Measurements from ENCODE around the gene SLC6A4. TPM values are rescaled to one million over a fixed set of nuclear protein-coding genes. Genes with fewer than 3 reads are reported as not detected.
"Not testable (repeated sequence)": the region's sequence is repeated elsewhere in the genome, so short reads cannot be mapped to it uniquely, and the experiment has no call there.

SLC6A4 gene
- total RNA-seq, 1 donor from 2014 or later = not detected

DNA sequence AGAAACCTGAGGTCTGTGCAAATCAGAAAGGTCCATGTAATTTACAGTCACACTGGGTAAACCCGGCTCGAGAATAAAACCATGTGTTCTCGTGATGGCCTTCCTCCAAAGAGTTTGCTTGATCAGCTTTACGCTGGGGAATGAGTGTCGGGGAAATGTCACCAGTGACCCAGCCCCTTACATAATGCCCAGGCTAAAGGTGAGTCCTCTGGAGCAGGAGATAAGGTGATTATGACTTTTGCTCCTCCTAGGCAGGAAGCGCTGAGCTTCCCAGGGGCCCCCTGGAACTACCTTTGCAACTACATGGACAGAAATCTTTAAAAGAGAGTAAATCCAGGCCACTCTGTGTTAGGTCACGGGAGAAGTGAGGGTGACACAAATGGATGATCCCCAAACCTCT is 15.7 kb downstream of the SLC6A4 start:
- DNase-seq (ENCODE audit: low spot score) = no peak

DNA sequence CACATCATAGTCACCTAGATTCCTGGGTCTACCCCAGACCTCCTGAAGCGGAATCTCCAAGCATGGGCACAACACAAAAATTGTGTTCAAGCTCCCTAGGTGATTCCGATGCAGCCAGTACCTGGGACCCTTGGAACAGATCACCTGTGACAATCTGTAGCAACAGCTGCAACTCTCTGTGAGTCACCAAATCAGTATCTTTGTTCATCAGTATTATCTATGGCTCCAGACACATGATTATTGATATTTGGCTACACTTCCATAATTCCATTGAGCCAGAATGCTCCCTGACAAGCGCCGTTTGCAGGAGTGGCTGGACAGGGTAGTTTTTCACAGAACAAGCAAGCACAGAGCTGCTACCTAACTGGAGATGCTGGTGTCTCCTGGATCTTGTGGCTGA is 16.2 kb downstream of the SLC6A4 start:
- no peak for DNase-seq (ENCODE audit: low spot score)

DNA sequence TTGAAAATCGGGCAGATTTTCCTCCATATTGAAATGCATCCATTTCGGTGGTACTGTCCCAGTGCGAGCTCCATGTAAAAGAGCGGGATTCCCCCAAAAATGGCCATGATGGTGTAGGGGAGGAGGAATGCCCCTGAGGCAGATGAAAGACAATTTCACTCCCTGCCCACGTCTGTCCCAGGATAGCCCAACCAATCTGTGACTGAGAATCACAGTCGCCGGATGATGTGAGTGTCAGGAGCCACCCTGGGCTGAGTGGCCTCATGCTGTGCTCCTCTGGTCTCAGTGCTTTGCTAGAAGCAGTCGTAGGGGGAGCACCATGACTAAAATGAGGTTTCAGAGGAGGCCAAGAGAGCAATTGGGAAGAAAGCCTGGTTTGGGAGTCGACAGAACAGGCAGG is 16.7 kb downstream of the SLC6A4 start:
- no peak for DNase-seq (ENCODE audit: low spot score)

DNA sequence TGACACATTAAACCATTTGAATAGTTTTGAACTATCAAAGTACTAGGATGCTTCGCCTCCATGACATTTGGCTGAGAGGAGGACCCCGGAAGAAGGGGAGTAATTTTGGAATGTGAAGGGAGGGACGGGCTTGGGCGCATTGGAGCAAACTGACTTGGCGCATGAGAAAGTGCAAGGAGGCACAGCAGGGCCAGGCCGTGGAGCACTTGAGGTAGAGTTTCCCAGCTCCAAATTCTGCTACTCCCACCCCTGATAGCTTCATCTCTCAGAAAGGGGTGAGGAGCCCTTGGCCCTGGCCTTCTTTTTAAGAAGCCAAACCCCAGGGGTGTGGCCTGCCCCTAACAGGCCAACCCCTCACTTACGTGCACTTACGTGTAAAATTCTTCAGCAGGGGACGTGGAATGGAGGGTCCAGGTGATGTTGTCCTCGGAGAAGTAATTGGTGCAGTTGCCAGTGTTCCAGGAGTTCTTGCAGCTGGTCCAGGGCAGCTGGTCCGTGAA is 17.7 kb downstream of the SLC6A4 start:
- no peak for DNase-seq (ENCODE audit: low spot score)

DNA sequence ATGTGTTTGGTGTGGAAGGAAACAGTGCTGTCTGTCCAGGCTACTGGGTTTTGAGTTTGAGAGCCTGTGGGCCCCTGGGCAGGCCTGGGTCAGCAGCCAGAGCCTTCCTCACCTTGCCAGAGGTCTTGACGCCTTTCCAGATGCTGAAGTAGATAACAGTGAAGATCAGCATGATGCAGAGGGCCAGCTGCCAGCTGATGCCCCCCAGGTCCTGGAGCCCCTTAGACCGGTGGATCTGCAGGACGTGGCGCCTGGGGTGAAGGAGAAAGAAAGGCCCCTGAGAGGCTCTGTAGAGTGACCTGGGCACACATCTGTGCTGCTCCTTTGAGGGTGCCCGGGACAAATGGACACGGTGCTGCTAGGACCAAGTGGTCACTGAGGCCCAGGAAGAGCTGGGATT is 18.4 kb downstream of the SLC6A4 start:
- DNase-seq (ENCODE audit: low spot score) = no peak

DNA sequence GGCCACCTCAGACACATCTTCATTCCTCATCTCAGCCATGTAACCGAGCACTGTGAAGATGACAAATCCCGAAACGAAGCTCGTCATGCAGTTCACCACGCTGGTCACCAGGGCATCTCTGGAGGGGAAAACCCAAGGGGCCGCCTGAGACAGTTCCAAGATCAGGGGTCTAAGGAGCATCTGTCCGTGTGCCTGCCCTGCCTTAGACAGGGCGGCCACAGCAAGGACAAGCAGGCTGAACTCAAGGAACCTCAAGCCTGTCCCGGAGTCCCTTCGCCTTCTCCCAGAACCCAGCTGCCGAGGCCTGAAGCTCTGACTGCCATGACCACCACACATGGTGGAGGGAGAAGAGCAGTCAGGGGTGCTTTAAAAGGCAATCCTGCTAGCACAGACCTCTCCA is 22.7 kb downstream of the SLC6A4 start:
- DNase-seq (ENCODE audit: low spot score) = no peak

DNA sequence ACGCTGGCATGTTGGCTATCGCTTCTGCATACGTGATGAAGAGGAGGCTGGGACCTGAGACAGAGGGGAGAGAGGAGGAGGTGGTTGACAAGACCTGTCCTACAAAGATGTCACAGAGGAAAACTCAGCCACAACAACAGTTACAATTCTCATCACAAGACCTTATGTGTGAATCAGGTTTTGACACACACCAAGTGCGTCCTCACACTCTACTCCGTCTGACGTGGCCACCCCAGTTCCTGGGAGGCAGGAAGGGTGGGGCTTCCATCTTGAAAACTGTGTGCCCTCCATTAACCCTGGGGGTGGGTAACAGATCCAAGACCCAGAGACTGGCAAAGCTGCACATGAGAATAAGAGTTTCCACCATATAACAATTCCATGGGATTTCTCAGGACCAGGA is 24.1 kb downstream of the SLC6A4 start:
- no peak for DNase-seq (ENCODE audit: low spot score)

DNA sequence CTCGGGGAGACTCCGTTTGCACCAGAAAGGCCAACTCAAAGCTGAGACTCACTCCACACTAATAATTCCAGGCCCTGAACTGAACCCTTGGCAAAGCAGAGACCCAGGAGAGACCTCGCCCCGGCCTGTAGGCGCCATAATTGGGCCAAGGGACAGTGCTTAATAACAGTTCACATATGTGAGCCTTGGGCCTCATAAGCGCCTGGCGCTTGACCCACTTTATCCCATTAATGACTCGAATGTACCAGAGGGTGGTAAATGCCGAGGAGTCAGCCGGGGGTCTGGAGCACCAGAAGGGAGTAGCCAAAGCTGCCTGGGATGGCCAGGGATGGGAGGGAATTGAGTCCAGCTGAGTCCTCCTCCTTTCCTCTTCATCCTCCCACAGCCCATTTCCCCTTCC is 24.6 kb downstream of the SLC6A4 start:
- no peak for DNase-seq (ENCODE audit: low spot score)

DNA sequence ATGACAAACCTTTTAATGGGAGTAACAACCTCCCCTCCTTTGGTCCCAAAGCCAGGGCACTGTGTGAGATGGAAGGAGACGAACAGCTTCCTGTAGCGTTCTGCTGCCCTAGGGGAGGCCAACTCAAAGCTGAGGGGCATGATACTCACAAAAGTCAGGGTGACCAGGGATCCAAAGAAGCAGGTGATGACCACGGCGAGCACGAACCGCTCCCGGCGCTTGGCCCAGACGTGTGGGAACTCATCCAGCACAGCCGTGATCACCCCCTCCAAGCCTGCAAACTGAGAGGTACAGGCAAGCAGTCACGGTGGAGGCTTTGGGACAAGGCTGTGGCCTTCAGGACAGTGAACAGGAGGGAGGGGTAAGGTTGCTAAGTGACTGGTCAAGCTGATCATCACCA is 25.1 kb downstream of the SLC6A4 start:
- DNase-seq (ENCODE audit: low spot score) = no peak

DNA sequence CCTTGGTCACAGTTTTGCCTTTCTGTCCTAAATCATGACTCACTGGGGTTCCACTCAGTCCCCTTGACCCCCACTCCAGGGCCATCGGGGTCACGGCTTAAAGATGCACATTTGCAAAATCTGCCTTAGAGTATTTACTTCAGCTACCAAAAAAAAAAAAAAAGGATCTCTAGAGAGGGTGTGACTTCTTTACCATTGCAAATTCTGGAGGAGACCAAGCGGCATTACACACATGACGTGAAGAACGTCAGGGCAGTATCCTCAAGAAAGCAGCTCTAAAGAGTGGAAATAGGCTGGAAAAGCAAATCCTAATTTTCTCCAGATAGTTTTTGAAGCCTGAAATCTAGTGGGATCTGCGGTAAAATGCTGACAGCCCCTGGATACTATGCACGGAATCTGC is 25.6 kb downstream of the SLC6A4 start:
- no peak for DNase-seq (ENCODE audit: low spot score)

DNA sequence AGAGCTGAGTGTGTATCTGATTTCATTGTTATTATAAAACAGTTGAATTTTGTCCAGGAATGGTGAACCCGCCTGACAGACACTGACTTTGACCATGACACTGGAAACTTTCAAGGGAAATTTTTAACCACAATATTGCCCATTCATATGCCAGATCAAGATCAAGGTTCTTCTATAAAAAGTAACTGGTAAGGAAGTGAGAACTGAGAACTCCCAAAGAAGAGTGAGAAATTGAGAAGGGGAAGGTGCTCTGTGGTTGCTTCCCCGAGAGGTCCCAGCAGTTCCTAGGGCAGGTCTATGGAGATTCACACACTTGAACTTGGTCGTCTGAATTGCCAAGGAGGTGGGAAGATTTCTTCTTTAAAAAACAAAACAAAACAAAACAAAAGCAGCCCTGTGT is 27.3 kb downstream of the SLC6A4 start:
- DNase-seq (ENCODE audit: low spot score) = no peak

DNA sequence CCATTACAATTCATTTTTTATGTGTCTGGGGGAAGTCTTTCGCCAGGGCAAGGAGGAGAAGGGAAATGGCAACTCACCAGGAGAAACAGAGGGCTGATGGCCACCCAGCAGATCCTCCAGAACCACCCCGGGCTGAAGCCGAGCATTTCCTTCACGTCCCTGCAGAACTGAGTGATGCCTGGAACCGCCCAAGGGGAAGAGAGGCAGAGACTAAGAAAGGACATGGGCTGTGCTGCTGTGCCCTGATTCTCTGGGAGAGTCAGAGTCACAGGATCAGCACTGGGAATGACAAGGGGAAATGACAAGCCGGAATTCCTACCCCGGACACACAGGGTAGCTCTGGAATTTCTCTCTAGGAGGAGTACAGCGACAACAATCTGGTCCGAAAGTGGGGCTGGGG is 27.8 kb downstream of the SLC6A4 start:
- no peak for DNase-seq (ENCODE audit: low spot score)

DNA sequence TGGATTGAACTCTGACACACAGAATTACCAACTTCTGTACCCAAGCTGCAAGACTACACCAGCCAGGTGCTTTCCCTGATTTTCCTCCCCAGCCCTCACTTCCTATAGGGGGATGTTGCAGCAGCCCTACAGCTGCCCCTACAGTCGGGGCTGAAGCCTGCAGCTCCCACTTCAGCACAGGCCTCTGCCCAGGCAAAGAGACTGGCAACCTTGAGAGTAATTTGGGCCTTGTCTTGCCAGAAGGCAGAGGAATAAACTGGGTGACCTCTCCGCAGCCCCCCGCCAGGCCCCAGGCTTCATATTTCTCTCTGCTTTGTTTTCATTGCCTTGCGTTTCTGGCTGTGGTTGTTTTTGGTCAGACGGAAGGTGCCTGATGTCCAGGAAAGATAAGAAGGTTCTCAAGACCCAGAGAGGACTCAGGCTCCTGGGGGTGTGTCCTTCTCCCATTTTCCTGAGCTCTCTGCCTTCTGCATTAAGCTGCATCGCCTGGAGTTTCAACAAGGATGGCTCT is 32.0 kb downstream of the SLC6A4 start:
- DNase-seq (ENCODE audit: low spot score) = no peak

DNA sequence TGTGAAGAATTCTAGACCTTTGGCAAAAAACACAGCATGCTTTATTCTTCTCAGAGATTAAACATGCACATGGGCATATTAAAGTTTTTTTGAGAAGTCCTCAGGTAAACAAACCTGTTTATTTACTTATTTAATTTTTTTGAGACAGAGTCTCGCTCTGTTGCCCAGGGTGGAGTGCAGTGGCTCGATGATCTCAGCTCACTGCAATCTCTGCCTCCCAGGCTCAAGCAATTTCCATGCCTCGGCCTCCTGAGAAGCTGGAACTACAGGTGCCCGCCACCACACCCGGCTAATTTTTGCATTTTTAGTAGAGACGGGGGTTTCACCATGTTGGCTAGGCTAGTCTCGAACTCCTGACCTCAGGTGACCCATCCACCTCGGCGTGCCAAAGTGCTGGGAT is 34.8 kb downstream of the SLC6A4 start:
- not testable (repeated sequence) for DNase-seq (ENCODE audit: low spot score)

DNA sequence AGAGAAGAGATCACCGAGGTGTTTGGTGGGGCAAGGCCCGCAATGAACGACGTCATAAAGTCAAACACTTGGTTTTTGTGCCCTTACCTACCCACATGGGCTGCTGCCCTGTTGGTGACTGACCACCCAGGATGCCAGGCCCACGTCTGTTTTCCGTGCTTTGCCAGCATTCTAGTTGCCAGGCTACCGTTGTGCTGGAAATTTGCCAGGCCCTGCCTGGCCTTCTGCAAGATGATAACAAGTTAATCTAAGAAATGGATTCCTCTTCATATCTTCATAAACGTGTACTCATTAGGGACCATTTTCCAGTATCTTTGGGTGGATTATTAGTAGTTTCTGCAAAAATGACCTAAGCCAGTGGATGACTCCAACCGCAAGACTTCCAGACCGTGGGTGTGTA is 35.4 kb downstream of the SLC6A4 start:
- no peak for DNase-seq (ENCODE audit: low spot score)

DNA sequence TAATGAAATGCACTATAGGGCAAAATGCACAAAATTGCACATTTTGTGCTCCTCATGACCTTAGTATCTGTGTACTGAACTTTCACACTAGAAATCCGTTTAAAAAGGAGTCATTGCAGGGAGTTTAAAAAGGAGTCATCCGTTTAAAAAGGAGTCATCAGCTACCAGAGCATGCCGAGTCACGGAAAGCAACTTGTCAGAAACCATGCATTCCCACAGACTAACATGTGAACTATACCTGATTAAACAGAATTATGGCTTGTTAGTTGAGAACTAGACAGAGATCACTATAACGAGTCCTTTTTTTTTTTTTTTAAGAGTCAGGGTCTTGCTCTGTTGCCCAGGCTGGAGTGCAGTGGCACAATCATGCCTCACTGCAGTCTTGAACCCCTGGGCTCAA is 35.9 kb downstream of the SLC6A4 start:
- no peak for DNase-seq (ENCODE audit: low spot score)

DNA sequence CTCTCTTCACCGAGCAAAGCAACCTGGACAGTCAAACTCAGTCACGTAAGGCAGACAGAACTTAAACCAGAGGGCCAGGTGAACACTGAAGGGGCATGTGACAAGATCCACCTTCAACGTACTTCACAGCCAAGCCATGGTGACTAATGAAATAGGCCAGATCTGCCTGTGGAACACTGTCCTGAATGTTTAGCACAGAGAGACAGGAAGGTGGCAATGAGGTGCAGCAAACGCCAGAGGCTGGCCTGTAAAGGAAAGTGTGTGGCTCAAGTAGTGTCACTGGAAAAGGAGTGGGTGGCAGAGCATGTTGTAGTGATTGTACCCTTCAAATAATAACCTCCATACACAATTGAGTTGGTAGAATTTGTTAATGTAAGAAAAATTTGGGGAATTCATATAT is 38.1 kb downstream of the SLC6A4 start:
- DNase-seq (ENCODE audit: low spot score) = no peak

DNA sequence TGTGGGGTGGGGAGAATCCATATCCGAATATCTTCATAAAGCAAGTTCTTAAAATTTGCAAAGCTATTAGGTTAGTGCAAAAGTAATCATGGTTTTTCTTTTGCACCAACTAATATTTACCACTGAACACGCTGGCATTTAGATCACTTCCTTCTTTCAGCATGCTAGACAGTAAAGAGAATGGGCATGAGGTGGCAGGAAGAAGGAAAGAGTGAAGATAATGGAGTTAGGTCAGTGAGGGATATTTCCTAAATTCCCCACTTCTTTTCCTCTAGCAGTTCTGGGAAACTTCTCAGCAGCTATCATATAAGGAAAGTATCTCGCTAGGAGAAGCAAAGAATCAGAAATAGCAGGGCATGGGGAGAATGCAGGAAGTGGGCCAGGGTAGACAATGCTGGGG is 39.0 kb downstream of the SLC6A4 start:
- DNase-seq (ENCODE audit: low spot score) = no peak

DNA sequence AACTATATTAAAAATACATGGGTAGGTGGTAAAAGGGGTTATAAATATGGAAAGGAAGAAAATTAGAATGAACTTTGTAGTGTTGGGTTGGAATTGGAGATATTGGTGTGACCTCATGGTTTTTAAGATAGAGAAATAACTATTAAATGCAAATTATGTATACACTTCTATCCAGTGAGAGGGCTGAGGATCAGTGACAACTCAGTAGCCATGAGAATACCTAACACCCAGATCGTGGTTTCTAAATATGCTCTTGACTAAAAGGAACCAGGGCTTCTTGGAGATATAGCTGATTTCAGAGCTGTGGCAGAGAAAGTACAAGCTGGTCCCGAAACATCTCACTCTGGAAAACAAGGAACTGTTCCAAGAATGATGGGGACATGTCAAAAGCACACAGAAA is 44.4 kb downstream of the SLC6A4 start:
- DNase-seq (ENCODE audit: low spot score) = no peak

DNA sequence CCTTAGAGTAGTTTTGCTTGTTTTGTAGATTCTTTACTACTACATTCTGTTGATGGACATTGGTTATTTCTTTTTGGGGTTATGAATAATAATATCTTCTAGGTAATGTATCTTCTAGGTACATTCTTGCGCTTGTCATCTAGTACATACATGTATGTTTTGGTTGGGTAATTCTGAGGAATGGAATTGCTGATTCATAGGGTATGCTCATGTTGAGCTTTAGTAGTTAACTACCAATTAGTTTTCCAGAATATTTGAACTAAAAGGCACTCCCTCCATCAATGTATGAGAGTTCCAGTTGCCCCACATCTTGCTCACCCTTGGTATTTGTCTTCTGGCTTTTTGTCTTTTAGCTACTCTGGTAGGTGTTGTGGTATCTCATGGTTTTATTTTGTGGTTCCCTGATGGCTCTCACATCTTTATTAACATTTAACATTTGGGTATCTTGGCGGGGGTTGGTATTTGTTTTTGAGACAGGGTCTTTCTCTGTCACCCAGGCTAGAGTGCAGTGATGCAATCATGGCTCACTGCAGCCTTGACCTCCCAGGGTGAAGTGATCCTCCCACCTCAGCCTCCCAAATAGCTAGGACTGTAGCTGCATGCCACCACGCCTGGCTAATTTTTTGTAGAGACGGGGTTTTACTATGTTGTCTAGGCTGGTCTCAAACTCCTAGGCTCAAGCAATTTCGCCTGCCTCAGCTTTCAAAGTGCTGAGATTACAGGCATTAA is 47.1 kb downstream of the SLC6A4 start:
- no peak for DNase-seq (ENCODE audit: low spot score)

DNA sequence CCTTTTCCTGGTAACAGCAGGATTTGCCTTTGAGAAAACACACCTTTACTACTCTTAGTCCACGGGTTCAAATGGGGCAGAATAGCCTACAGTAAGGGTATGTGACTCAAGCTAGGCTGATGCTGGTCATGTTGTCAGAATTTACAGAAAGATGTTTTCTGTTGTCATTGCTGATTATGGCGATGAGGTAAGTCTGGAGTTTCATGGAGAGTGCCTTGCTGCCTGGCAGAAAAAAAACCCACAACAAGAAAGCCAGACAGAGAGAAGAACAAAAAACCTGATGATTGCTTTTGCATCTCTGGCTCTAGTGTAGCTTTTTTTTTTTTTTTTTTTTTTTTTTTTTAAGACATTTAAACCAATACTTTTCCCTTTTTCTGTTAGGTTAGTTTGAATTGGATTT is 47.9 kb downstream of the SLC6A4 start:
- DNase-seq (ENCODE audit: low spot score) = no peak

DNA sequence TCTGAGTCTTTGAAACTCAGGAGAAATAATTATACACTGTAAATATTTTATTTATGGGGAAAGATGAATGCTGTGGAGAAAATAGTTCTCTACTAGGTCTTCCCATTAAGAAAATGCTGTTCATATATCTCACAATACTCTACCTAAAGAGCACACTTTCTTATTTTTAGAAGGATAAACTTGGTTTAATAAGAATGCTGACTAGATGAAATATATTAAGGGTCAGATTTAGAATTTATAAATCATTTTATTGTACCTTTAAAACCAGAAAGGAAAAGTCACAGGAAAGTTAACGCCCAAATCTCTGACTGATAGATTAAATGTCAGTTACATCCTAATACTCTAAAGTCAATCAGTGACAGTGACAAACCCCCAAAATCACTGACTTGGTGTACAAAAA is 48.7 kb downstream of the SLC6A4 start:
- no peak for DNase-seq (ENCODE audit: low spot score)

DNA sequence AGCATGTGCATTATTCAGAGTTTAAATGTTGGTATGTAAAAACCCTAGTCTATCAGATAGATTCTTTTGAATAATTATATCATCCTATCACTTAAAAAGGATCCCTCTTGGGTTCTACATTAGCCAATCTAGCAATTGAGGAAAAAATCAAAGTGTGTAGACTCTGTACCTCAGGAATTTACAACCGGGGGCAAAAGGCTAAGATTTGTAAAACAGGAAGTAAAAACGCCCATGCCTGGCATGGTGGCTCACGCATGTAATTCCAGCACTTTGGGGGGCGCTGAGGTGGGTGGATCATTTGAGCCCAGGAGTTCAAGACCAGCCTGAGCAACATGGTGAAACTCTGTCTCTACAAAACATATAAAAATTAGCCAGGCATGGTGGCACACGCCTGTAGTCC is 58.6 kb downstream of the SLC6A4 start:
- DNase-seq (ENCODE audit: low spot score) = no peak

DNA sequence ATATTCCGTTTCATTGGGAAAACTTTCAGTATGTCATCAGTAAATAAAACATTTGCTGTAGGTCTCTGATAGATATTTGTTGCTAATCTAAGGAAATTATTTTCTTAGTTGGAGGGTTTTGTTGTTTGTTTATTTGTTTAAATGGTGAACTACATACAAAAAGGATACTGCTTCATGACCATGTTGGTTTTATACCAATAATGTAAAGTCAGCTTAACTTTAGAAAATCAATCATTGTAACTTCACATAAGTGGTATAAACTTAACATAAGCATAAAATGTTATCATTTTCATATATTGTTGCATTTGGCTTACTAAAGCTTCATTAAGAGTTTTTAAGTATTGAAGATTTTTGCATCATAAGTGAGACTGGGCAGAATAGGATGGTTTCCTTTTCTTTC is 60.9 kb downstream of the SLC6A4 start:
- DNase-seq (ENCODE audit: low spot score) = no peak
